Smooth muscle cell of the umbilical artery (primary cell): ENCODE data around the gene CORO1A. TPM values are rescaled to one million over a fixed set of nuclear protein-coding genes. Genes with fewer than 3 reads are reported as not detected.

Experiments
- total RNA-seq: library from RNA; depleted of rRNA; stranded (reverse); fragments of >200 nt; gene quantifications from 2 replicates; pipeline ENCODE4 v1.2.3, GENCODE V29; 2014

Gene CORO1A
- 0.59 and 2.4 TPM in 2 replicates for total RNA-seq

DNA sequence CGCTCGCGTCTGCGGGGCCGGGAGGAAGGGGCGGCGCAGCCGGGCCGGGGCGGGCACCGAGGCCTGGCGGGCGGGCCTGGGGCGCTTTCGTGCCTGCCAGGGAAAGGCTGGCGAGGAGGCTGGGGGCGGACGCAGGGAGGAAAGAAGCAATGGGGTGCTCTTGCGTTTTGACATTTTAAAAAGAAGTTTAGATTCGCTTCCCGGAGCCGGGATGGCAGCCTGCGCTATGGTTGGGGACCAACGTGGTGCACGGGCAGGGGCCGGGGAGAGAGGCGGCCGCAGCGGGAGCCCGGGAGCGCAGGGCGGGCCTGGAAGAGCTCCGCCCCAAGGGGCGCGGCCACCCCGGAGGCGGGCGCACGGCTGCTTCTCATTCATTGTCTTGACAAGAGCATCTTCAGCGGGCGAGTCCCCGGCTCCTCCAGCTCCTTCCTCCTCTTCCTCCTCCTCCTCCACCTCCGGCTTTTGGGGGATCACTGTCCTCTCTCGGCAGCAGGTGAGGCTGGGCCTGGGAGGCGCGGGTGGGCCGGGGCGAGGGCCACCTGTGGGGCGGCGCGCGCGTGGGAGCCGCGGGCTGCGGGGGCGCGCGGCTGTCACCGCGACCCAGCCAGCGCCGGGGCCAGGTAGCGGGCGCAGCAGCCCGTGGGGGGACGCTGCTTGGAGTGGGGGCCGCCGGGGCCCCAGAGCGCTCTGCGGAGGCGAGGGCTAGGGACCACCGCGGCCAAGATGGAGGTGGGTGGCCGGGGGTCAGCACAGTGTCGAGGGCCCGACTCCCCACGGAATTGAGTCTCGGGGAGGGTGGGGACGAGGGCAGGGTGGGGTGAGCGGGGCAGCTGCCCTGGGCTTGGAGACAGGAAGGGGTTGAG, at the start of gene CORO1A:
Gene CORO1A, plus strand, starts transcription at position 370 of the 863 bp plus-strand sequence. CDS start 1,608 bp downstream, outside the sequence.

GRCh38 chr16:30193615-30194014, 10.2 kb downstream of the CORO1A start, which contains the start of the genes BOLA2B and SLX1A:
Gene BOLA2B (minus strand): TSS chr16:30193666. CDS start chr16:30193595, 71 bp downstream.
Gene SLX1A (plus strand): TSS chr16:30193875. CDS start chr16:30194085, 210 bp downstream.

GRCh38 chr16:30199049-30199448, 15.6 kb downstream of the CORO1A start, which contains the start of gene SULT1A3:
Gene SULT1A3 (plus strand): TSS chr16:30199255. CDS start chr16:30200729, 1,474 bp downstream.

Other genes starting within 250 kb of the CORO1A start
- gene TMEM219, start 221.5 kb upstream of the CORO1A start, total RNA-seq: 63.9 and 76.0 TPM in 2 replicates
- gene TAOK2, start 209.7 kb upstream of the CORO1A start, total RNA-seq: 53.4 and 72.9 TPM in 2 replicates
- 4.8 and 5.0 TPM in 2 replicates for gene HIRIP3, start 188.0 kb upstream of the CORO1A start, total RNA-seq
- 16.9 and 20.3 TPM in 2 replicates for gene INO80E, start 187.4 kb upstream of the CORO1A start, total RNA-seq
- 0.42 TPM in 1 of 2 replicates, not detected in the other for gene DOC2A, start 172.6 kb upstream of the CORO1A start, total RNA-seq
- gene C16orf92, start 160.4 kb upstream of the CORO1A start, total RNA-seq: not detected in 2 replicates
- gene TLCD3B, start 152.3 kb upstream of the CORO1A start, total RNA-seq: under 0.01 and 0.09 TPM in 2 replicates
- gene ALDOA, start 117.8 kb upstream of the CORO1A start, total RNA-seq: 559 and 1,105 TPM in 2 replicates
- gene PPP4C, start 107.6 kb upstream of the CORO1A start, total RNA-seq: 194 and 200 TPM in 2 replicates
- under 0.01 TPM in 1 of 2 replicates, not detected in the other for gene TBX6, start 91.7 kb upstream of the CORO1A start, total RNA-seq
- gene YPEL3, start 87.4 kb upstream of the CORO1A start, total RNA-seq: 5.9 and 6.6 TPM in 2 replicates
- gene GDPD3, start 70.1 kb upstream of the CORO1A start, total RNA-seq: 0.59 and 0.78 TPM in 2 replicates
- gene MAPK3, start 60.4 kb upstream of the CORO1A start, total RNA-seq: 16.9 and 18.7 TPM in 2 replicates
- gene BOLA2B, start 10.1 kb downstream of the CORO1A start, total RNA-seq: 64.8 and 138 TPM in 2 replicates
- 17.3 and 25.8 TPM in 2 replicates for gene SLX1A, start 10.3 kb downstream of the CORO1A start, total RNA-seq
- gene SULT1A3, start 15.7 kb downstream of the CORO1A start, total RNA-seq: 3.1 and 3.6 TPM in 2 replicates
- 1.4 and 1.8 TPM in 2 replicates for gene NPIPB13, start 64.9 kb downstream of the CORO1A start, total RNA-seq
- 27.9 and 28.5 TPM in 2 replicates for gene CD2BP2, start 171.7 kb downstream of the CORO1A start, total RNA-seq
- 26.1 and 47.7 TPM in 2 replicates for gene TBC1D10B, start 186.9 kb downstream of the CORO1A start, total RNA-seq
- not detected in 2 replicates for gene MYL11, start 191.2 kb downstream of the CORO1A start, total RNA-seq
- 0.37 and 0.59 TPM in 2 replicates for gene SEPTIN1, start 199.0 kb downstream of the CORO1A start, total RNA-seq
- gene ZNF48, start 211.8 kb downstream of the CORO1A start, total RNA-seq: 8.9 and 9.6 TPM in 2 replicates
- 12.1 and 13.1 TPM in 2 replicates for gene ZNF771, start 224.0 kb downstream of the CORO1A start, total RNA-seq
- 5.6 and 13.6 TPM in 2 replicates for gene DCTPP1, start 246.4 kb downstream of the CORO1A start, total RNA-seq